ENCODE data around the gene C1orf122. TPM values are rescaled to one million over a fixed set of nuclear protein-coding genes. Genes with fewer than 3 reads are reported as not detected.
A peak's percentile ranks its signal among the peaks of the same experiment; 100 is the strongest.
"Not testable (repeated sequence)": the region's sequence is repeated elsewhere in the genome, so short reads cannot be mapped to it uniquely, and the experiment has no call there.

The C1orf122 gene
- 63.3 and 69.5 TPM in 2 replicates for total RNA-seq (2014; rRNA removed; shearing (Covaris generic))

DNA sequence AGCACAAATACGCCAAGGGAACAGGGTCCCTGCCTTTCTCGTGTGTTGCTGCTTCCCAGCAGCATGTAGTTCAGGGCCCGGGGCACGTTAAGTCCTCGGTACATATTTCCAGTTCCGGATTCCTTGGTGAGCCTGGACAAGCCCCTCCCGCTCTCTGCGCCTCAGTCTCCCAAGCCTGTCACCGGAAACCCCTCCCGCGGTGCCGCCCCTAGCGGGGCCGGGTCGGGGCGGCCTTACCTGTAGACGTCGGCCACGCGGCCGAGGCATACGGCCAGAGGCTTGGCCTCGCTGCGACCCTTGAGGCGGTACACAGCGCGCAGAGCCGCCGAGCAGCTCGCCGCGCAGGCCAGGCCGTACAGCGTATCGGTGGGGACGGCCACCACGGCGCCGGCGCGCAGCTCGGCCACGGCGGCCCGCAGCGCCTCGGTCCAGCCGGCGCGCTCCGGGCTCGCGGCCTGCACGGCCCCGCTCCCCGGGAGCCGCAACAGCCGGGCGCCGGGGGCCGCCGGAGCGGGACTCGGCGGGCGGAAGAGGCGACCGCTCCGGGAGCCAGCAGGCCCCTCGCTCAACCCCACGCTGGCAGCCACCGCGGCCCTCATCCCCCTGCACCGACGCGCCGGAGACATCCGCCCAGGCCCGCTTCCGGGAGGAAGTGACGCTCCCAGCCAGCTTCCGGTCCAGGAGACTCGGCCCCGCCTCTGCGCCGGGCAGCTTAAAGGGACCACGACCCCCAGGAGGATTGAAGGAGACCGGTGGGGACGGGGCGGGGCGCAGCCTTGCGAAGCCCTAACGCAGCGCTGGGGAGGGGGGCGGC is at the start of gene C1orf122, which contains the start of gene YRDC:
Gene C1orf122 (plus strand): TSS at position 236 of the 814 bp plus-strand sequence. CDS start 615 bp downstream, outside the sequence.
Gene YRDC (minus strand): TSS at position 654 of the 814 bp plus-strand sequence. CDS start 28 bp downstream, at position 626.
- DNase-seq (ENCODE audit: low read depth): peak; percentile 93

- no peak for DNase-seq (ENCODE audit: low read depth)
Measured at GRCh38 chr1:37759451-37759850, 48.1 kb upstream of the C1orf122 start.

- DNase-seq (ENCODE audit: low read depth): no peak
Measured at GRCh38 chr1:37761416-37762095, 46.0 kb upstream of the C1orf122 start.

DNA sequence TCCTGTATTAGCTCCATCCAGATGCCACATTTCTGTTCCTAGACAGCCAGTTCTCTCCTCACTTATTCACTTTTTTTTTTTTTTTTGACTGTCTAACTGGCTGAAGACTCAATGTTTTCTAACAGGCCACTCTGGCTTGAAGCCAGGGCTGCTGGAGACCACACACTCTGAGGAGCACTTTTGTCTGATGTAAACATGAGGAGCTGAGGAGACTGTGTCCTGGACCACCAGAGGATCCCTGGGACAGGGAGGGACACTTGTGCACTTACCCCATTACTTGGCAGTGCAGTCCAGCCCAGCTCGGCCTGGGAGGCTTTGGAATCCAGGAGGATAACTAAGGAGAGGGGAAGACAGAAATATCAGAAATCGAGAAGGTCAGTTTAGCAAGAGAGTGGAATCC is 45.1 kb upstream of the C1orf122 start:
- no peak for DNase-seq (ENCODE audit: low read depth)

- DNase-seq (ENCODE audit: low read depth): no peak
Measured at GRCh38 chr1:37763791-37764413, 43.7 kb upstream of the C1orf122 start.

DNA sequence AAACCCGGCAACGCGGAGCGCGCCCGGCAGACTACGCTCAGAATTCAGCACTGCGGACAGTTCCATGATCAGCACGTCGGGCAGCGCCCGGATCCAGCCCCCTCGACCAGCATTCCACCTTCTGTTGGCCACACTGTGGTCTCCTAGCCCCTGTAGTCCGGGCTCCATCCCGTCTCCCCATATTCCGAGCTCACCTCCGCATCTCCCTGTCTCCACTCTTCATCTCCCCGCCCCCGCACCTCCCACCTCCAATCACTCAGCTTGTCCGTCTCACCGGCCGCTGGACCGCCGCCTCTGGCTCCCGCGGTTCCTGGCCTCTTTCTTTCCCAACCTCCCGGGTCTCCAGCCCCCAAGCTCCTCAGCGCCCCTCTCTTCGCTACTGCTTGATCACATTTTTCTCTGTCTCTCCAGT is 43.2 kb upstream of the C1orf122 start:
- DNase-seq (ENCODE audit: low read depth): no peak

GRCh38 chr1:37764888-37765441 is 42.6 kb upstream of the C1orf122 start, which contains the start of gene EPHA10:
Gene EPHA10 (minus strand): TSS chr1:37765120. CDS start chr1:37765066, 54 bp downstream.
- no peak for DNase-seq (ENCODE audit: low read depth)

- DNase-seq (ENCODE audit: low read depth): peak; percentile 19
Measured at GRCh38 chr1:37765916-37766664, 41.5 kb upstream of the C1orf122 start.

- DNase-seq (ENCODE audit: low read depth): no peak
Measured at GRCh38 chr1:37767488-37767887, 40.1 kb upstream of the C1orf122 start.

DNA sequence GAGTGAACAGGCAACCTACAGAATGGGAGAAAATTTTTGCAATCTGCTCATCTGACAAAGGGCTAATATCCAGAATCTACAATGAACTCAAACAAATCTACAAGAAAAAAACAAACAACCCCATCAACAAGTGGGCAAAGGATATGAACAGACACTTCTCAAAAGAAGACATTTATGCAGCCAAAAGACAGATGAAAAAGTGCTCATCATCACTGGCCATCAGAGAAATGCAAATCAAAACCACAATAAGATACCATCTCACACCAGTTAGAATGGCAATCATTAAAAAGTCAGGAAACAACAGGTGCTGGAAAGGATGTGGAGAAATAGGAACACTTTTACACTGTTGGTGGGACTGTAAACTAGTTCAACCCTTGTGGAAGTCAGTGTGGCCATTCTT is 36.1 kb upstream of the C1orf122 start:
- not testable (repeated sequence) for DNase-seq (ENCODE audit: low read depth)

DNA sequence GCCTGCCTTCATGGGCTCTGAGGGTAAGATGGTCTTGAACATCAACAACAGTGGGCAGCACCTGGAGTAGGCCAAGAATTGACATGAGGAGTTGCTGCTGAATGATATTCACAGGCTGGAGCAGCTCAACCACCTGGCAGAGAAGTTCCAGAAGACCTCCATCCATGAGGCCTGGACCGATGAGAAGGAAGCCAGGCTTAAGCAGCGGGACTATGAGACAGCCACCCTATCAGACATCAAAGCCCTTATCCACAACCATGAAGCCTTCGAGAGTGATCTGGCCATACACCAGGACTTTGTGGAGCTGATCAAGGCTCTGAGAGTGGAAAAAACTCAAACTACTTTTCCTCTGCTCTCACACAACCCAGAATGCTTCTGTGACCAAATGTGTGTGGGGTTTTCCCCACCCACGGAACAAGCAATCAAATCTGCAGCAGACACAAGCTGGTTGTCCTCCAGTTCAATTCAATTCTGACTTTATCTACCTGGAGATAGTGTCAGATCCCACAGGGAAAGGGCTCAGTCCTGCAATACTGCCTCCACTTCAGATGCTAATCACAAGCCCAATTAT is 30.6 kb upstream of the C1orf122 start:
- no peak for DNase-seq (ENCODE audit: low read depth)

DNA sequence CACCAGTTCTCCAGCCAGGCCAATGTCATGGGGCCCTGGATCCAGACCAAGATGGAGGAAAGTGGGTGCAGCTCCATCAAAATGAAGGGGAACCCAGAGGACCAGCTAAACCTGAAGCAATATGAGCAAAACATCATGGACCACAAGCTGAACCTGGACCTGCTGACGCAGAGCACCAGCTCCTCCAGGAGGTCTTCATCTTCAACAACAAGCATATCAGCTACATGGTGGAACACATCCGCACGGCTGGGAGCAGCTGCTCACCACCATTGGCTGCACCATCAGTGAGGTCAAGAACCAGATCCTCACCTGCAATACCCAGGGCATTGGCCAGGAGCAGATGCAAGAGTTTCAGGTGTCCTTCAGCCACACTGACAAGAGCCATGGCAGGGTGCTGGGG is 28.9 kb upstream of the C1orf122 start:
- DNase-seq (ENCODE audit: low read depth): no peak

- no peak for DNase-seq (ENCODE audit: low read depth)
Measured at GRCh38 chr1:37782491-37782890, 25.1 kb upstream of the C1orf122 start.

DNA sequence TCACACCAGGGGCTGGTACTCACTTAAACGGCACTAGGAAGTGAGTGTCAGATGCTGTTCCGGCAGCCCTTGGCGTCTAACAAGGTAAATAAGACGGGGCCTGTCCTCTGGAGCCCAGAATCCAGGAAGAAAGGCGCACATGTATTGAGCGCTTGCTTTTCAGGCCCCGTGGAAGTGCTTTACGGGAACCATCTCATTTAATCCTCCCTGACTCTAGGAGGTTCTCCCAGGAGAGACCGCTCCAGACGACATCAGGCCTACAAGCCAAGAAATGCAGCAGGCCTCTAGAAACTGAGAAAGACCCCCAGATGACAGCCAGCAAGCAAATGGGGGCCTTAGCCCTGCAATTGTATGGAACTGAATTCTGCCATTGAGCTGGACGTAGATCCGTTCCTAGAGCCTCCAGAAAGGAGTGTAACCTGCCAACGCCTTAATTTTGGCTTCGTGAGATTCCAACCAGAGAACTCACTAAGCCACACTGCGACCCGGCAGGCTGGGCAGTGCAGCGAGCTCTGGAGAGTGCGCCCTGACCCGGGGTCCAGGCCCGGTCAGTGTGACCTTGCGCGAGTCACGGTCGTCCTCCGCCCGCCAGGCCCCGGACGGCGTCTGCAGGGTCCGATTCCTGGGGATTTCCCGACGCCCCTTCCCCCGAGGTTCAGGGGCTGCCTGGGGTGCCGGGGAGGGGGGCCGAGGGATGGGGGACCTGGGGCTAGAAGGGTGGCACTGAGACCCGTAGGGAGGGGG is 14.5 kb upstream of the C1orf122 start:
- DNase-seq (ENCODE audit: low read depth): no peak

GRCh38 chr1:37793773-37794371 is 13.7 kb upstream of the C1orf122 start, which contains the start of gene MANEAL:
Gene MANEAL (plus strand): TSS chr1:37793847. CDS start chr1:37794183, 336 bp downstream.
- DNase-seq (ENCODE audit: low read depth): peak; percentile 45

DNA sequence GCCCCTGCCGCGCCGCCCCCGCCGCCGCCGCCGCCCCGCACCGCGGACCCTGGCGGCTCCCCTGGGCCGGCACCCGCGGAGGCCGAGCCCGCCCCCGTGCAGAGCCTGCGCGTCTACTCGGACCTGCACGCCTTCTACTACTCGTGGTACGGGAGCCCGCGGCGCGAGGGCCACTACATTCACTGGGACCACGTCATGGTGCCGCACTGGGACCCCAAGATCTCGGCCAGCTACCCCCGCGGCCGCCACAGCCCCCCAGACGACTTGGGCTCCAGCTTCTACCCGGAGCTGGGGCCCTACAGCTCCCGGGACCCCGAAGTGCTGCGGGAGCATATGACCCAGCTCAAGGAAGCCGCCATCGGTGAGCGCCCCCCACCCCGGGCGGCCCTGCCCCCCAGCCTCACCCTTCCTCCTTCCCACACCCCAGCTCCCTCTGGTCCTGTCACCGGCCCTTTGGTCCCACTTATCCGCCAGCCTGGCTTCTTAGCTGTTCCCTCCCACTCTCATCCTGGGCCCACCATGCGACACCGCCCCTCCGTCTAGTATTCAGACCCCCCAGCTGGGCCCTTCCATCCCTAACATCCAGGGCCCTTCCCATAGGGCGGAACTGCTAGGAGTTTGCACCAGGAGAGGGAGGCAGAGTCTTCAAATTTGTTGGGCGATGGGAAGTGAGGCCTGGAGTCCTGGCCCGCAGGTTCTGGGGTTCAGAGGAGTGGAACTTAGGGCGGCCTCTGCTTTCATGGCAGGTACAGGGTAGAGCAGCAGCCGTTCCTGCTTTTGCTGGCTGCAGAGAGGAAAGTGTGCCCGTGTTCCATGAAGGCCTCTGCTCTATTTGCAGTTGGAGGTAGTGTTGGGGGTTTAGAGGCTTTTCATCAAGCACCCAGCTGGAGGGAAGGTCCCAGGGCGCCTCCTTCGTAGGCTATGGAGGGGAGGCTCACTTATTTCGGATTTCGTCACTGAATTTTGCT is 12.9 kb upstream of the C1orf122 start:
- DNase-seq (ENCODE audit: low read depth): peak; percentile 11

GRCh38 chr1:37795340-37796125 is 12.1 kb upstream of the C1orf122 start:
- peak; percentile 19 for DNase-seq (ENCODE audit: low read depth)
